Measurements from ENCODE around the gene SDR42E2. TPM values are rescaled to one million over a fixed set of nuclear protein-coding genes. Genes with fewer than 3 reads are reported as not detected.
"Not testable (repeated sequence)": the region's sequence is repeated elsewhere in the genome, so short reads cannot be mapped to it uniquely, and the experiment has no call there.

The SDR42E2 gene
- total RNA-seq, 2 experiments from 2014 or later = 0.10 to 0.12 TPM

DNA sequence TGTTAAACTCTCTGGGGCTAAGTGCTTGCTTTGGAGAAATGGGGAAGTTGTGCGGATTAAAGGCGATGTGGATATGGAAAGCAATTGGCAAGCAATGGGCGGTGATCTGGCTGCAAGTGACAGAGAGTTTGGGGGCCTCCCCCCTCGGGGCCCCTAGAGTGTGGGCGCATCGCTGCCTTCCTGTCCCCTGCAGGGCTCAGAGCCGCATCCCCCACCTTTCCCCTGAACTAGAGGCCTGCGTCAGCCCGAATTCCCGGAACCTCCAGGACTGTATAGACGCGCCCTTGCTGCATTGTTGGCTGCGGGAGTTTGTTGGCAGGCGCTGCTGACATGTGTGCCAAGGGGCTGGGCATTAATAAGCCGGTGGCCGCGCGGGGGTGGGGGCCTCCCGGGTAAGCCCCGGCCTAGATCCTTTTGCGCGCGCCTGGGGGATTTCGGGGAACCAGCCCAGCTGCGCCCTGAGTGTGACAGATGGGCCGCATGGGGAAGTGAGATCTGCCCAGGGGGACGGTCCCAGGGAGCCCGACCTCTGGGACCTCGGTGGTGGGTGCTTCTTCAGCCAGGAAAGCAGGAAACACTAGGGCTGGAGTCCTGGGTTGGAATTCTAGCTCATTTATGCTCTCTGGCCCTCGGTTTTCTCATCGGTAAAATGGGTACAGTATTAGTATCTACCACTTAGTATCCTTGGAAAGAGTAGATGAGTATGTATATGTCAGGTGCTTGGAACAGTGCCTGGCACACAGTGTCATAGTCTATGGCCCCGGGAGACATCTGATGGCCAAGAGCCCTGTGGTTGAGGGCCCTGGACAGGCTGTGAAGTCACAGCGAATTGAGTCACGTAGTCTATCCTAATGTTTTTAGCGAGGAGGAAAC, 44.8 kb downstream of the SDR42E2 start:
- DNase-seq = peak; percentile 85
- peak overlapping the region; percentile 95 for H3K4me3 Mint-ChIP-seq
- ChIA-PET CTCF (interaction anchor here (0.9 to 4.5 kb wide), 9 partner anchors 9 to 92 kb away, joined by 3 to 41 read pairs (median 11); partner anchors contain the start of gene POLR3E), POLR2A (interaction anchor here (1.1 to 3.3 kb wide), 8 partner anchors 10 to 91 kb away, joined by 3 to 28 read pairs (median 4); partner anchors contain the start of gene POLR3E)
- no peaks in the 10 kb centered on the region for H3K27me3 Mint-ChIP-seq
- intact Hi-C loops (cut with micrococcal nuclease) = loop anchor here (1.0 to 2.0 kb wide), 4 partner anchors 12 to 90 kb away; partner anchors contain the start of gene POLR3E
- peak overlapping the region; percentile 87 for H3K27ac Mint-ChIP-seq
- peaks cover 4% of the 10 kb centered on the region for H3K9me3 Mint-ChIP-seq
- H3K36me3 Mint-ChIP-seq = peaks cover 16% of the 10 kb centered on the region
- peaks cover 30% of the 10 kb centered on the region for H3K4me1 Mint-ChIP-seq (ENCODE audit: low read depth)

DNA sequence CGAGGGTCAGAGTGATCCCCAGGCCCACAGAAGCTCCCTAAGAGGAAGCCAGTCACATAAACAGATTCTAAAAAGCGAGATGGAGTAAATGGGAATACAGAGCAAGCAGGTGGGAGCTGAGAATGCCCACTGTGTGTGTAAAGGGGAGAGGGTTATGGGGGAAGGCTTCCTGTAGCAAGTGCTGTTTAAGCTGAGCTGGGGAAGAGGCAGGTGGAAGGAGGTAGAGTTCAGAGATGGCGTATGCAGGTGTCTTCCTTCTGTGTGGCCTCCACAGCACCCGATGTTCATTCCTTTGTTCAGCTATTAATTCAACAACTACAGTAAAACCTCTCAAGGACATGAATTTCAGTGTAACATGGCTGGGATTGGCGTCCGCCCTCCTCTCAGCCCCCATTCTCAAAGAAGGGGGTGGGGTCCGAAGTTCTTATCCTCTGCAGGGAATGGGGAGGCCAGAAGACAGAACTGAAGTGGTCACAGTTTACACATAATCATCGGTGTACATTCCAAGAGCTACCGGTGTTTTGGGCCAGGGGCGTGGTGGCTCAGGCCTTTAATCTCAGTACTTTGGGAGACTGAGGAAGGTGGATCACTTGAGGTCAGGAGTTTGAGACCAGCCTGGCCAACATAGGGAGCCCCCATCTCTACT, 45.5 kb downstream of the SDR42E2 start:
- CTCF ChIA-PET = interaction anchor here (1.2 to 4.5 kb wide), 4 partner anchors 9 to 92 kb away, joined by 3 to 41 read pairs (median 14); no protein-coding TSS in a partner anchor
- Mint-ChIP-seq H3K27ac (peak overlapping the region; percentile 87), H3K36me3 (peaks cover 16% of the 10 kb centered on the region), H3K4me3 (peak overlapping the region; percentile 95), H3K27me3 (no peaks in the 10 kb centered on the region), H3K9me3 (peaks cover 4% of the 10 kb centered on the region), H3K4me1 (ENCODE audit: low read depth) (peaks cover 30% of the 10 kb centered on the region)
- no peak for DNase-seq
- intact Hi-C loops (cut with micrococcal nuclease) = loop anchor here (2.0 kb wide), 1 partner anchor 33 kb away; no protein-coding TSS in a partner anchor
- POLR2A ChIA-PET = interaction anchor here (1.2 to 3.3 kb wide), 5 partner anchors 10 to 90 kb away, joined by 3 to 28 read pairs (median 7); partner anchors contain the start of gene POLR3E

DNA sequence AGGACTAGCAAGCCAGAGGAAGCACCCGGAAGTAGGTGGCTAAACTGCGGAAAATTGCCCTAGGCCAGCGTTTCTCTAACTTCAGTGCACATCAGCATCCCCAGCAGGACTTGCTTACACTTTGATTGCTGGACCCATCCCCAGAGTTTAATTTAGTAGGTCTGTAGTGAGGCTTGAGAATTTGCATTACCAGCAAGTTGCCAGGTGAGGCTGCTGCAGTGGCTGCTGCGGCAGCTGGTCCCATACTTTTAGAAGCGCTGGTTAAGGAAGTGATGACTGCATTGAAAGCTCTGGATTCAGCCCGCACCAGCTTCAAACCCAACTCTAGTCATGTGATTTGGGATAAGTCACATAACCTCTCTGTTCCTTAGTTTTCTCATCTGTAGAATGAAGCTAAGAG, 48.0 kb downstream of the SDR42E2 start:
- POLR2A ChIA-PET = interaction anchor here (0.6 kb wide), 1 partner anchor 43 kb away, joined by 3 read pairs; no protein-coding TSS in a partner anchor
- H3K27me3 Mint-ChIP-seq = no peaks in the 10 kb centered on the region
- H3K36me3 Mint-ChIP-seq = peaks cover 27% of the 10 kb centered on the region
- H3K27ac Mint-ChIP-seq = no peak overlapping the region
- H3K9me3 Mint-ChIP-seq = peaks cover 4% of the 10 kb centered on the region
- CTCF ChIA-PET = interaction anchor here (1.0 to 1.4 kb wide), 3 partner anchors 22 to 90 kb away, joined by 3 to 6 read pairs (median 3); partner anchors contain the start of gene POLR3E
- no peak for DNase-seq
- H3K4me1 Mint-ChIP-seq (ENCODE audit: low read depth) = peaks cover 33% of the 10 kb centered on the region
- intact Hi-C loops (cut with micrococcal nuclease) = no loop called here
- H3K4me3 Mint-ChIP-seq = no peak overlapping the region

GRCh38 chr16:22210854-22211253, 48.5 kb downstream of the SDR42E2 start:
- H3K27me3 Mint-ChIP-seq = no peaks in the 10 kb centered on the region
- no peak overlapping the region for H3K4me3 Mint-ChIP-seq
- CTCF ChIA-PET = interaction anchor here (1.1 to 1.4 kb wide), 2 partner anchors 22 to 86 kb away, joined by 3 to 6 read pairs; partner anchors contain the start of gene POLR3E
- peaks cover 32% of the 10 kb centered on the region for H3K4me1 Mint-ChIP-seq (ENCODE audit: low read depth)
- intact Hi-C loops (cut with micrococcal nuclease) = no loop called here
- no peak for DNase-seq
- H3K27ac Mint-ChIP-seq = no peak overlapping the region
- H3K9me3 Mint-ChIP-seq = peaks cover 4% of the 10 kb centered on the region
- peaks cover 28% of the 10 kb centered on the region for H3K36me3 Mint-ChIP-seq
- POLR2A ChIA-PET = no interaction called here

- H3K36me3 Mint-ChIP-seq = peaks cover 26% of the 10 kb centered on the region
- H3K4me1 Mint-ChIP-seq (ENCODE audit: low read depth) = peaks cover 28% of the 10 kb centered on the region
- H3K9me3 Mint-ChIP-seq = peaks cover 4% of the 10 kb centered on the region
- H3K27ac Mint-ChIP-seq = no peak overlapping the region
- no peak for DNase-seq
- CTCF ChIA-PET = interaction anchor here (1.1 kb wide), 1 partner anchor 17 kb away, joined by 3 read pairs; no protein-coding TSS in a partner anchor
- POLR2A ChIA-PET = no interaction called here
- intact Hi-C loops (cut with micrococcal nuclease) = no loop called here
- H3K27me3 Mint-ChIP-seq = no peaks in the 10 kb centered on the region
- no peak overlapping the region for H3K4me3 Mint-ChIP-seq
Measured at GRCh38 chr16:22213236-22213635, 50.9 kb downstream of the SDR42E2 start.

DNA sequence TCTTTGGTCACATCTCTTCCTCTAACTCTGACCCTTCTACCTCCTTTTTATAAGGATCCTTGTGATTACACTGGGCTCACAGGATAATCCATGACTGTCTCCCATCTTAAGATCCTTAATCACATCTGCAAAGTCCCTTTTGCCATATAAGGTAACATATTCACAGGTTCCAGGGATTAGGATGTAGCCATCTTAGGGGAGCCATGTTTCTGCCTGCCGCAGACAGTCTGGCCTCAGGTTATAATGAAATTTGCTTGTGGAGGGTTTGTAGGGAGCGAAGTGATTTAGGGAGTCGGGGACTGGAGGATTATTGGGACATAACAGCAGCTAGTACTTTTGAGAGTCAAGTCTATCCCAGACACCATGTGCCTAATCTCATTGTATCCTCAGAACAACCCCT, 51.5 kb downstream of the SDR42E2 start:
- Mint-ChIP-seq H3K27me3 (no peaks in the 10 kb centered on the region), H3K4me1 (ENCODE audit: low read depth) (peaks cover 29% of the 10 kb centered on the region), H3K36me3 (peaks cover 25% of the 10 kb centered on the region), H3K27ac (no peak overlapping the region), H3K4me3 (no peak overlapping the region), H3K9me3 (peaks cover 4% of the 10 kb centered on the region)
- ChIA-PET CTCF (interaction anchor here (1.1 kb wide), 1 partner anchor 18 kb away, joined by 3 read pairs; no protein-coding TSS in a partner anchor), POLR2A (no interaction called here)
- no peak for DNase-seq
- intact Hi-C loops (cut with micrococcal nuclease) = no loop called here

GRCh38 chr16:22214402-22214801, 52.1 kb downstream of the SDR42E2 start:
- Mint-ChIP-seq H3K4me1 (ENCODE audit: low read depth) (peaks cover 26% of the 10 kb centered on the region), H3K27me3 (no peaks in the 10 kb centered on the region), H3K4me3 (no peak overlapping the region), H3K9me3 (peaks cover 4% of the 10 kb centered on the region), H3K27ac (no peak overlapping the region), H3K36me3 (peaks cover 24% of the 10 kb centered on the region)
- DNase-seq = no peak
- POLR2A ChIA-PET = no interaction called here
- CTCF ChIA-PET = no interaction called here
- intact Hi-C loops (cut with micrococcal nuclease) = no loop called here

DNA sequence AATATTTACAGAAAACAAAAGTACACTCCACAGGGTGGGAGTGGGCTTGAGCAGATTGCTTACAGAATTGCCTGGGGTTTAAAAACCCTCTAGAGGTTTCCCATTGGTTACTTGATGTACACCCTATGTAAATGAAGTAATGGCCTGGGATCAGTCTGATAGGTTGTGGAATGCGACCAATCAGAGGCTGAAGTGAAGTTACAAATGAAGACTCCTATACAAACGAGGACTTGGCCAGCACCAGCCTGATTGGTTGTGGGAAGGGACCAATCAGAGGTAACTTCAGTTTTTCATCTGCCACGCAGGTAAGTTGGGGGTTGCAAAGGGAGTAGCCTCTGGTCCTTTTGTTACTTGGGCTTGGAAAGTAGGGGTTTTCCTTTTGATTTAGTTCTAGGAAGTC, 52.6 kb downstream of the SDR42E2 start:
- Mint-ChIP-seq H3K27ac (no peak overlapping the region), H3K4me3 (no peak overlapping the region), H3K27me3 (no peaks in the 10 kb centered on the region), H3K4me1 (ENCODE audit: low read depth) (peaks cover 22% of the 10 kb centered on the region), H3K36me3 (peaks cover 24% of the 10 kb centered on the region), H3K9me3 (peaks cover 4% of the 10 kb centered on the region)
- intact Hi-C loops (cut with micrococcal nuclease) = no loop called here
- POLR2A ChIA-PET = no interaction called here
- CTCF ChIA-PET = interaction anchor here (0.6 kb wide), 1 partner anchor 15 kb away, joined by 5 read pairs; no protein-coding TSS in a partner anchor
- no peak for DNase-seq

- Mint-ChIP-seq H3K36me3 (peaks cover 12% of the 10 kb centered on the region), H3K4me1 (ENCODE audit: low read depth) (peaks cover 24% of the 10 kb centered on the region), H3K27me3 (no peaks in the 10 kb centered on the region), H3K4me3 (no peak overlapping the region), H3K9me3 (no peaks in the 10 kb centered on the region), H3K27ac (no peak overlapping the region)
- DNase-seq = no peak
- intact Hi-C loops (cut with micrococcal nuclease) = no loop called here
- POLR2A ChIA-PET = no interaction called here
- CTCF ChIA-PET = interaction anchor here (1.2 kb wide), 1 partner anchor 10 kb away, joined by 5 read pairs; the partner anchor contains the start of gene EEF2K
Measured at GRCh38 chr16:22216191-22216831, 54.0 kb downstream of the SDR42E2 start.

DNA sequence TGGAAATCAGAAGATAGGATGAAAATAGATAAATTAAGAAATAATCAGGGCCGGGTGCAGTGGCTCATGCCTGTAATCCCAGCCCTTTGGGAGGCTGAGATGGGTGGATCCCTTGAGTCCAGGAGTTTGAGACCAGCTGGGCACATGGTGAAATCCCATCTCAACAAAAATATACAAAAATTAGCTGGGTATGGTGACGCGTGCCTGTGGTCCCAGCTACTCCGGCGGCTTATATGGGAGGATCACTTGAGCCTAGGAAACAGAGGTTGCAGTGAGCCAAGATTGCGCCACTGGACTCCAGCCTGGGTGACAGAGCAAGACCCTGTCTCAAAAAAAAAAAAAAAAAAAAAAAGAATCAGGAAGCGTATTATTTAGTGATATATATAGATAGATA, 54.5 kb downstream of the SDR42E2 start:
- ChIA-PET CTCF (interaction anchor here (1.2 kb wide), 1 partner anchor 10 kb away, joined by 5 read pairs; the partner anchor contains the start of gene EEF2K), POLR2A (interaction anchor here (1.8 kb wide), 1 partner anchor 9 kb away, joined by 7 read pairs; no protein-coding TSS in a partner anchor)
- H3K9me3 Mint-ChIP-seq; intact Hi-C loops (cut with micrococcal nuclease); DNase-seq; H3K27ac Mint-ChIP-seq; H3K27me3 Mint-ChIP-seq; H3K4me3 Mint-ChIP-seq: not testable (repeated sequence)
- H3K4me1 Mint-ChIP-seq (ENCODE audit: low read depth) = peaks cover 24% of the 10 kb centered on the region
- H3K36me3 Mint-ChIP-seq = peaks cover 12% of the 10 kb centered on the region

DNA sequence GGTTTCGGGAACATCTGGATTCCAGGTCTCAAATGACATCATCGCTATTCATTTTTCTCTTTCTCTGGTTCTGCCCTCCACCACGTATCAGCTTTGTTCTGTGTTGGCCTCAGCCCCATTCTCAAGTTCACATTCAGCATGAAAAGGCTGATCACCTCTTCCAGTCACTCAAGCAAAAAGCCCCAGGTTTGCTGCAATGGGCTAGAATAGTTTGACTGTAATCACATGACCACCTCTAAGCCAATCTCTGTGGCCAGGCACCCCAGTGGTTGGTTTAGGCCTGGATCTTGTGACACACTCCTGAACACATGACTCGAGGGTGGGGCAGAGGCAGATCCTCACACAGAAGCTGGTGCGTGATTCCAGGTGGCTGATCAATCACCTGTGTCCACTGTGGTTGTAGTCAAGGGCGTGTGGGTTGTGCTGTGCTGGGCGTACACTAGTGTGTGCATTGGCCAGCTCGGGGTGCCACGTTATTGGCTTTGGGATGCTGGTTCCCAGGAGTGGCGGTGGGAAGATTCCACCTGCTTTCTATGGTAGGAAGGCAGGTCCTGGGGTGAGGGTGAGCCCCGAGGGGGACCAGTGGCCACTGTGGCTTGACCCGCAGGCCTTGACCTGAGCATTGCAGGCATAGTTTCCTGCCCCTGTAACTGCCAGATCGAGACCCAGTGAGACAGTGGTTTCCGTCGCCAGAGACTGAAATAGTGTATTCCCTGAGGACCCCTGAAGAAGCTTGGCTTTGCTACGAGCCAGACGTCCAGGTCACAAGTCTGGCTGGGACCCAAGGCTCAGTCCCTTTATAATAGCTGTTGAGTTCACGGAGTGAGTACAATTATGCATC, 55.8 kb downstream of the SDR42E2 start:
- Mint-ChIP-seq H3K4me3 (no peak overlapping the region), H3K36me3 (peaks cover 13% of the 10 kb centered on the region), H3K4me1 (ENCODE audit: low read depth) (peaks cover 27% of the 10 kb centered on the region), H3K27me3 (no peaks in the 10 kb centered on the region), H3K27ac (peak overlapping the region; percentile 28), H3K9me3 (no peaks in the 10 kb centered on the region)
- ChIA-PET POLR2A (interaction anchor here (1.1 to 1.8 kb wide), 2 partner anchors 10 to 12 kb away, joined by 3 to 7 read pairs; partner anchors contain the start of gene EEF2K), CTCF (interaction anchor here (0.7 kb wide), 1 partner anchor 44 kb away, joined by 5 read pairs; no protein-coding TSS in a partner anchor)
- DNase-seq = peak; percentile 53
- intact Hi-C loops (cut with micrococcal nuclease) = no loop called here
